Upper lobe of right lung (tissue), 1 donor: ENCODE results near the gene HOXA1. TPM values are rescaled to one million over a fixed set of nuclear protein-coding genes. Genes with fewer than 3 reads are reported as not detected.

ENCODE experiments used
- ATAC-seq: fragments of 200-7000 bp; cut with Tn5 transposase; one replicate; pipeline ENCODE4 v1.9.1; 2020; ENCODE audit warnings: mild to moderate bottlenecking, moderate library complexity
- DNase-seq: peaks from one replicate; pipeline ENCODE4 v3.0.0-alpha.2; 2020
- H3K27ac ChIP-seq: fragments of 200-600 bp; one replicate; pipeline ENCODE4 v1.8.0; 2022
- H3K27me3 ChIP-seq: fragments of 200-600 bp; one replicate; pipeline ENCODE4 v1.8.0; 2022; ENCODE audit warnings: mild to moderate bottlenecking
- H3K36me3 ChIP-seq: fragments of 200-600 bp; one replicate; pipeline ENCODE4 v1.8.0; 2022
- H3K4me1 ChIP-seq: fragments of 200-600 bp; one replicate; pipeline ENCODE4 v1.8.0; 2022
- H3K4me3 ChIP-seq: fragments of 200-600 bp; one replicate; pipeline ENCODE4 v1.8.0; 2022; ENCODE audit warnings: mild to moderate bottlenecking
- H3K9me3 ChIP-seq: fragments of 200-600 bp; one replicate; pipeline ENCODE4 v1.8.0; 2022
- CTCF ChIP-seq: fragments of 200-600 bp; IDR thresholded peaks from one replicate; pipeline ENCODE4 v1.8.0; 2022; ENCODE audit warnings: antibody characterized with exemption
- intact Hi-C: fragments of 100-400 bp; cut with DNase I; formaldehyde crosslinking; loops from one replicate; pipeline ENCODE4 v1.11.0; 2022
- total RNA-seq: library from RNA; stranded (reverse); fragmentation: NEBNext Ultra II Directional; extraction: Animal tissue kit (Norgen Biotek cat#: 25700); gene quantifications from one replicate; pipeline ENCODE4 v1.2.1, GENCODE V29; 2021
- donor health status: DM: no; HTN: yes; CAD: no; lungs with severe emphysema.

The HOXA1 gene
- total RNA-seq, 1 donor from 2014 or later = 0.75 TPM

- no peak for TF ChIP-seq CTCF
- H3K4me3 ChIP-seq = peak overlapping the region; percentile 70
- ATAC-seq (no peak), DNase-seq (no peak)
- peak overlapping the region; percentile 96 for H3K27ac ChIP-seq
- intact Hi-C loops = loop anchor here (5.0 kb wide), 1 partner anchor 43 kb away; the partner anchor contains the start of gene HOXA1
- peaks cover 22% of the 10 kb centered on the region for H3K4me1 ChIP-seq
- H3K9me3 ChIP-seq = no peaks in the 10 kb centered on the region
- no peaks in the 10 kb centered on the region for H3K36me3 ChIP-seq
- H3K27me3 ChIP-seq = peaks cover 27% of the 10 kb centered on the region
Measured at GRCh38 chr7:27140126-27140857, 44.5 kb upstream of the HOXA1 start.

GRCh38 chr7:27139334-27140125, 43.7 kb upstream of the HOXA1 start:
- peak overlapping the region; percentile 96 for H3K27ac ChIP-seq
- TF ChIP-seq CTCF = no peak
- DNase-seq = peak; percentile 61
- peaks cover 24% of the 10 kb centered on the region for H3K27me3 ChIP-seq
- ATAC-seq = no peak
- peaks cover 30% of the 10 kb centered on the region for H3K4me1 ChIP-seq
- intact Hi-C loops = loop anchor here (5.0 kb wide), 1 partner anchor 42 kb away; the partner anchor contains the start of gene HOXA1
- H3K36me3 ChIP-seq = no peaks in the 10 kb centered on the region
- H3K4me3 ChIP-seq = peak overlapping the region; percentile 70
- H3K9me3 ChIP-seq = no peaks in the 10 kb centered on the region

GRCh38 chr7:27138985-27139333, 43.2 kb upstream of the HOXA1 start:
- no peak for TF ChIP-seq CTCF
- DNase-seq = no peak
- intact Hi-C loops = no loop called here
- ATAC-seq = no peak
- Histone ChIP-seq H3K27me3 (peaks cover 19% of the 10 kb centered on the region), H3K36me3 (no peaks in the 10 kb centered on the region), H3K9me3 (no peaks in the 10 kb centered on the region), H3K4me3 (peak overlapping the region; percentile 70), H3K27ac (peak overlapping the region; percentile 96), H3K4me1 (peaks cover 33% of the 10 kb centered on the region)

GRCh38 chr7:27138472-27138871, 42.7 kb upstream of the HOXA1 start:
- Histone ChIP-seq H3K9me3 (no peaks in the 10 kb centered on the region), H3K4me1 (peaks cover 38% of the 10 kb centered on the region), H3K27ac (peak overlapping the region; percentile 96), H3K27me3 (peaks cover 14% of the 10 kb centered on the region), H3K36me3 (no peaks in the 10 kb centered on the region), H3K4me3 (peak overlapping the region; percentile 70)
- no peak for TF ChIP-seq CTCF
- intact Hi-C loops = no loop called here
- DNase-seq (no peak), ATAC-seq (no peak)

- H3K27ac ChIP-seq = peak overlapping the region; percentile 96
- no peaks in the 10 kb centered on the region for H3K36me3 ChIP-seq
- H3K4me1 ChIP-seq = peaks cover 45% of the 10 kb centered on the region
- DNase-seq (no peak), ATAC-seq (no peak)
- peaks cover 13% of the 10 kb centered on the region for H3K27me3 ChIP-seq
- H3K9me3 ChIP-seq = no peaks in the 10 kb centered on the region
- no peak for TF ChIP-seq CTCF
- H3K4me3 ChIP-seq = peak overlapping the region; percentile 70
- intact Hi-C loops = no loop called here
Measured at GRCh38 chr7:27137640-27138315, 42.0 kb upstream of the HOXA1 start.
